Upper lobe of left lung (tissue), 4 donors: ENCODE measurements around the gene PKNOX2.

Experiments
- EP300 ChIP-seq, 4 donors: sonication (generic); formaldehyde crosslinking; IDR thresholded peaks; one replicate each; pipeline ENCODE4 v1.5.1; 2017; ENCODE audit warnings: antibody characterized with exemption in 4 of 4, control low read depth in 2 of 4
- POLR2A ChIP-seq, 4 donors: fragments of 450-650 bp; IDR thresholded peaks; one replicate each; pipeline ENCODE4 v1.5.1; 2016 to 2017; ENCODE audit warnings: antibody characterized with exemption in 4 of 4, mild to moderate bottlenecking in 2 of 4
- POLR2AphosphoS5 ChIP-seq, 2 donors: sonication (generic); formaldehyde crosslinking; IDR thresholded peaks; one replicate each; pipeline ENCODE4 v1.5.1; 2017; ENCODE audit warnings: antibody characterized with exemption in 2 of 2
- TF ChIP-seq, protein P1 (sequence below), 6 experiments: fragments of 450-650 bp in 4 of 6; fragments of 200-600 bp in 2 of 6; sonication (generic) in 2 of 6; IDR thresholded peaks; one replicate each; pipeline ENCODE4 v1.5.1; 2016 to 2019; ENCODE audit warnings: antibody characterized with exemption in 6 of 6

DNA sequence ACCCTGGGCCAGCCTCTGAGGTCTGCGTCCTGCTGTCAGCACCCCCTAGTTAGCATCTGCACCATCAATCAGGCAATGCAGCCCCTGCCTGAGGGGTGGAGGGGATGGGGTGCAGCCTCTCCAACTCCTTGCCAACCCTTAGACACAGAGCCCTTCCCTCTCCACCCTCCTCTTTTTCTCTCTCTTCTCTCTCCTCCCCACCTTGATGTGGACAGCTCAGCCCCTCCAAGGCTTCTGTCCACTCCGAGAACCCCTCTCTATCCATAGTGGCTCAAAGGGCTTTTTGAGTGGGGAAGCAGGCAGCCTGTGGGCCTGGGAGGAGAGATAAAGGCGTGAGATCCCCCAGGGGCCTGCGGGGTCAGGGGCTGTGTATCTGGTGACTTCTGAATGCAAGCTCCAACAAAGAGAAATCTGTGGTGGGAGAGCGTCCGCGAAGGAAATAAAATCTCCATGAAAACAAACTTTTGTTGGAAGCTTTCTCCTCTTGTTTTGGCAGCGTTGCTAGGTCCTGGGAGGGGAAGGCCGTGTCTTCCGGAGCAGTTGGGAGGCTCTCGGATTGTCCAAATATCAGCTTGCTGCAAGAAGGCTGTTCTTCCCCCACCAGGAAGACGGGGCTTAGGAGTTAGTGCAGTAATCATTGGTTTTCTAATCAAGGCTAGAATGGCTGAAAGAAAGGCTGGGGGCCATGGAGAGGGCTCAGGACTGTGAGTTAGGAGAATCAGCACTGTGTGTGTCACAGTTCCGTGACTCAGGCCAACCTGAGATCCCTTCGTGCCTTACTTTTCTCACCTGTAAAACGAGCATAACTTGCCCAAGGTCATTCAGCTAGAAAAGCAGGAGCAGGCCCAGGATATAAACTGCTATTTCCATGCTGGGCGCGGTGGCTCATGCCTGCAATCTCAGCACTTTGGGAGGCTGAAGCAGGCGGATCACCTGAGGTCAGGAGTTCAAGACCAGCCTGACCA lies 50.3 kb downstream of the PKNOX2 start:
- TF ChIP-seq POLR2A (IDR thresholded peaks at IDR 0.05) = no peak
- TF ChIP-seq, protein P1, sequence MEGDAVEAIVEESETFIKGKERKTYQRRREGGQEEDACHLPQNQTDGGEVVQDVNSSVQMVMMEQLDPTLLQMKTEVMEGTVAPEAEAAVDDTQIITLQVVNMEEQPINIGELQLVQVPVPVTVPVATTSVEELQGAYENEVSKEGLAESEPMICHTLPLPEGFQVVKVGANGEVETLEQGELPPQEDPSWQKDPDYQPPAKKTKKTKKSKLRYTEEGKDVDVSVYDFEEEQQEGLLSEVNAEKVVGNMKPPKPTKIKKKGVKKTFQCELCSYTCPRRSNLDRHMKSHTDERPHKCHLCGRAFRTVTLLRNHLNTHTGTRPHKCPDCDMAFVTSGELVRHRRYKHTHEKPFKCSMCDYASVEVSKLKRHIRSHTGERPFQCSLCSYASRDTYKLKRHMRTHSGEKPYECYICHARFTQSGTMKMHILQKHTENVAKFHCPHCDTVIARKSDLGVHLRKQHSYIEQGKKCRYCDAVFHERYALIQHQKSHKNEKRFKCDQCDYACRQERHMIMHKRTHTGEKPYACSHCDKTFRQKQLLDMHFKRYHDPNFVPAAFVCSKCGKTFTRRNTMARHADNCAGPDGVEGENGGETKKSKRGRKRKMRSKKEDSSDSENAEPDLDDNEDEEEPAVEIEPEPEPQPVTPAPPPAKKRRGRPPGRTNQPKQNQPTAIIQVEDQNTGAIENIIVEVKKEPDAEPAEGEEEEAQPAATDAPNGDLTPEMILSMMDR (IDR thresholded peaks at IDR 0.05) = no peak
- TF ChIP-seq POLR2AphosphoS5 (IDR thresholded peaks at IDR 0.05) = no peak
- no peak for TF ChIP-seq EP300 (IDR thresholded peaks at IDR 0.05)
